MM.1S (cell line): ENCODE results near the gene CDK5.

Source experiments
- DNase-seq: peaks from one replicate; pipeline ENCODE4 v3.0.0-alpha.2; 2015
- H2AFZ ChIP-seq: fragments of 300-600 bp; sonication (generic); 2 replicates; pipeline ENCODE4 v1.6.0; 2016; ENCODE audit warnings: antibody characterized with exemption, low read length
- H3F3A ChIP-seq: fragments of 300-600 bp; sonication (generic); 2 replicates; pipeline ENCODE4 v1.6.1; 2016; ENCODE audit warnings: mild to moderate bottlenecking, antibody characterized with exemption, low read length, moderate library complexity, mixed read lengths; ENCODE audit not compliant: insufficient read depth
- H3K27ac ChIP-seq: fragments of 300-600 bp; sonication (generic); 2 replicates; pipeline ENCODE4 v1.5.1; 2016; ENCODE audit warnings: mild to moderate bottlenecking, low read length
- H3K27me3 ChIP-seq: fragments of 300-600 bp; sonication (generic); replicated peaks from 2 replicates; pipeline ENCODE4 v1.6.0; 2016; ENCODE audit warnings: low read length; ENCODE audit not compliant: insufficient read depth
- H3K36me3 ChIP-seq: fragments of 300-600 bp; sonication (generic); replicated peaks from 2 replicates; pipeline ENCODE4 v1.6.1; 2016; ENCODE audit warnings: mild to moderate bottlenecking, low read length, mixed read lengths; ENCODE audit not compliant: insufficient read depth
- H3K4me1 ChIP-seq: fragments of 300-600 bp; sonication (generic); 2 replicates; pipeline ENCODE4 v1.6.1; 2016; ENCODE audit warnings: low read length, mixed read lengths
- H3K4me2 ChIP-seq: fragments of 300-600 bp; sonication (generic); 2 replicates; pipeline ENCODE4 v1.6.0; 2016; ENCODE audit warnings: low read depth, low read length
- H3K4me3 ChIP-seq: fragments of 300-600 bp; sonication (generic); 2 replicates; pipeline ENCODE4 v1.5.1; 2016; ENCODE audit warnings: low read length, mixed read lengths
- H3K79me2 ChIP-seq: fragments of 300-600 bp; sonication (generic); 2 replicates; pipeline ENCODE4 v1.6.1; 2016; ENCODE audit warnings: mixed run types, low read length, mixed read lengths
- H3K9ac ChIP-seq: fragments of 300-600 bp; sonication (generic); 2 replicates; pipeline ENCODE4 v1.6.1; 2016; ENCODE audit warnings: low read length, mixed read lengths
- H3K9me2 ChIP-seq: fragments of 300-600 bp; sonication (generic); replicated peaks from 2 replicates; pipeline ENCODE4 v1.6.1; 2016; ENCODE audit warnings: mild to moderate bottlenecking, low read length, mixed read lengths; ENCODE audit not compliant: insufficient read depth
- H3K9me3 ChIP-seq: fragments of 300-600 bp; sonication (generic); replicated peaks from 2 replicates; pipeline ENCODE4 v1.6.1; 2016; ENCODE audit warnings: mild to moderate bottlenecking, low read length, mixed read lengths; ENCODE audit not compliant: insufficient read depth
- H4K20me1 ChIP-seq: fragments of 300-600 bp; sonication (generic); 2 replicates; pipeline ENCODE4 v1.6.1; 2016; ENCODE audit warnings: mild to moderate bottlenecking, low read length, moderate library complexity, mixed read lengths; ENCODE audit not compliant: insufficient read depth
- EZH2 ChIP-seq: fragments of 300-600 bp; sonication (generic); optimal IDR thresholded peaks from 2 replicates; pipeline ENCODE3; 2017; ENCODE audit warnings: low read depth, mild to moderate bottlenecking, antibody characterized with exemption, low read length, mixed read lengths
- EZH2phosphoT487 ChIP-seq: fragments of 300-600 bp; sonication (generic); IDR thresholded peaks from 2 replicates; pipeline ENCODE4 v1.6.1; 2018; ENCODE audit warnings: antibody characterized with exemption, low read length
- TF ChIP-seq, protein P1 (sequence below): fragments of 300-600 bp; sonication (generic); IDR thresholded peaks from 2 replicates; pipeline ENCODE4 v1.5.1; 2016; ENCODE audit warnings: antibody characterized with exemption, low read length, mixed read lengths

Gene CDK5

DNA sequence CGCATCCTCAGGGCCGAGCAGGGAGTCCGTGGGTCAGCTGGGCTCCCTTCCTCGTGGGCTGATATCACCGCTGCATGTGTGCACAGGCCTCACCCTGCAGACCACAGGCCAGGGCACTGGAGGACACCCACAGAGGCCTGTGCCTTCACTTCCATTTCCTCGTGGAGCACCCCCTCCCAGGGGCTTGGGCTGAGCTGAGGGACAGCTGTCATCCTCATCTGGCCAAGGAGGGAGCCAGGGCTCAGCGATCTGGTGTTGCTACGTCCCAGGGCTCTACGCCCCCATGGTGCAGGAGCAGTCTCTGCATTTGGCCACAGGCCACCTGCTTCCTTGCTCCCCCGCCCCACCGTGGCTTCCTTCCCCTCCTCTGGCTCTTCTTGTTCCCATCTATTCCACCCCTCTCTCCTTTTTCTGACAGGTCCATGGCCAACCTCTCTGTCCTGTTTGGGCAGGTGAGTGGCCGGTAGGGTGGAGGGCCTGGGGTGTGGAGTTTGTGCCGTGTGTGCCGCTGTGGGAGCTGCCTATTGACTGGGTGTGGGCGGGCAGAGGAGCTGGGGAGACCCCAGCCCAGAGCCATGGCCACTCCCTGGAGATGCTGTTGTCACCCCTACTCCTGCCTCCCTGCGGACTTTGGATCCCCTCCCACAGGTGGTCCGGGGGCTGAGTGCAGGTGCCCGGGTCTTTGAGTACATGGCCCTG, 17.7 kb downstream of the CDK5 start:
- H2AFZ ChIP-seq, result no peak overlapping the region
- no peak for DNase-seq
- H3K9me3 ChIP-seq, result no peaks in the 10 kb centered on the region
- TF ChIP-seq, protein P1, sequence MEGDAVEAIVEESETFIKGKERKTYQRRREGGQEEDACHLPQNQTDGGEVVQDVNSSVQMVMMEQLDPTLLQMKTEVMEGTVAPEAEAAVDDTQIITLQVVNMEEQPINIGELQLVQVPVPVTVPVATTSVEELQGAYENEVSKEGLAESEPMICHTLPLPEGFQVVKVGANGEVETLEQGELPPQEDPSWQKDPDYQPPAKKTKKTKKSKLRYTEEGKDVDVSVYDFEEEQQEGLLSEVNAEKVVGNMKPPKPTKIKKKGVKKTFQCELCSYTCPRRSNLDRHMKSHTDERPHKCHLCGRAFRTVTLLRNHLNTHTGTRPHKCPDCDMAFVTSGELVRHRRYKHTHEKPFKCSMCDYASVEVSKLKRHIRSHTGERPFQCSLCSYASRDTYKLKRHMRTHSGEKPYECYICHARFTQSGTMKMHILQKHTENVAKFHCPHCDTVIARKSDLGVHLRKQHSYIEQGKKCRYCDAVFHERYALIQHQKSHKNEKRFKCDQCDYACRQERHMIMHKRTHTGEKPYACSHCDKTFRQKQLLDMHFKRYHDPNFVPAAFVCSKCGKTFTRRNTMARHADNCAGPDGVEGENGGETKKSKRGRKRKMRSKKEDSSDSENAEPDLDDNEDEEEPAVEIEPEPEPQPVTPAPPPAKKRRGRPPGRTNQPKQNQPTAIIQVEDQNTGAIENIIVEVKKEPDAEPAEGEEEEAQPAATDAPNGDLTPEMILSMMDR, result no peak
- TF ChIP-seq EZH2, result no peak
- H3K9ac ChIP-seq, result no peak overlapping the region
- H4K20me1 ChIP-seq, result no peaks in the 10 kb centered on the region
- H3K4me3 ChIP-seq, result no peak overlapping the region
- H3K27ac ChIP-seq, result no peak overlapping the region
- no peaks in the 10 kb centered on the region for H3K79me2 ChIP-seq
- H3K36me3 ChIP-seq, result no peaks in the 10 kb centered on the region
- H3K9me2 ChIP-seq, result no peaks in the 10 kb centered on the region
- no peak overlapping the region for H3K4me2 ChIP-seq
- H3K27me3 ChIP-seq, result no peaks in the 10 kb centered on the region
- H3F3A ChIP-seq, result no peaks in the 10 kb centered on the region
- no peaks in the 10 kb centered on the region for H3K4me1 ChIP-seq

DNA sequence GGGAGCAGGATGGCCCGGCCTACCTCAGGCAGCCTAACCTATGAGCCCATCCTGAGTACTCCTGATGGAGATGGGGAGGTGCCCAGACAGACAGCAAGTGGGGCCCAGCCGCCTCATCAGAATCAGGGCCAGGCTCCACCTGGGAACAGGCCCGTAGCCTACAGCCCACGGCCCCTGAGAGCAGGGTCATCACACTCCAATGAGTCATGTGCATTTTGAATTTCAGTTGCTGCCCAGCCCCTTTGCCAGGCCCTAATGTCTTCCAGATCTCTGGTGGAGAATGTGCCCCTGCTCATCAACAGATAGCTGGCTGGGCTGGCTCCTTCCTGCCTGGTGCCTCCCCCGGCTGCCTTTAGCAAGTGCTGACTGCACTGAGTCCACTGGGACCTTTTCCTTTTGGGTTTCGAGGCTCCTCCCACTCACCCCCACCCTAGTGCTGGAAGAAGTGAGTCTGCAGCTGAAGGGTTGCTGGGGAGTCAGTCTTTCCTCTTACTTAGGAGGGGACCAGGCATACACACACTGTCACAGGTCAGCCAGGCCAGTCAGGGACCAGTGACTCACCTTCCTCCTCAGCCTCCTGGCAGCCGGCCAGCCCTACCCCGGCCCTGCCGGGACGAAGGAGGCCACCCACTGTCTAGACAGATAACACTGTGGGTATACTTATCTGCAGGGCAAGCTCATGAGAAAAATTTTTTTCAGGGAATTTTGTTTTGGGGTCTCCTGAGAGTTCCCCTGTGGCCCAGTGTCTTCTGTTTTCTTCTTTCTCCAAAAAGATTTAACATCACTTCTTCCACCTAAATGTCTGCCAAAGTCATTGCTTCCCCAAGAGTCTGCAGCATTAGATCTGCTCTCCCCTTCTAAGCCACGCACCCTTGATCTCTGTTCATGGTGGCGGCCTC, 18.5 kb downstream of the CDK5 start:
- Histone ChIP-seq H3K27me3 (no peaks in the 10 kb centered on the region), H3K9me2 (no peaks in the 10 kb centered on the region), H2AFZ (no peak overlapping the region), H3K9me3 (no peaks in the 10 kb centered on the region), H3K36me3 (no peaks in the 10 kb centered on the region), H3K9ac (no peak overlapping the region), H3K79me2 (no peaks in the 10 kb centered on the region), H4K20me1 (no peaks in the 10 kb centered on the region), H3F3A (no peaks in the 10 kb centered on the region), H3K4me1 (no peaks in the 10 kb centered on the region), H3K4me2 (no peak overlapping the region), H3K27ac (no peak overlapping the region), H3K4me3 (no peak overlapping the region)
- no peak for DNase-seq
- TF ChIP-seq, protein P1, result no peak
- TF ChIP-seq EZH2 (no peak), EZH2phosphoT487 (no peak)

DNA sequence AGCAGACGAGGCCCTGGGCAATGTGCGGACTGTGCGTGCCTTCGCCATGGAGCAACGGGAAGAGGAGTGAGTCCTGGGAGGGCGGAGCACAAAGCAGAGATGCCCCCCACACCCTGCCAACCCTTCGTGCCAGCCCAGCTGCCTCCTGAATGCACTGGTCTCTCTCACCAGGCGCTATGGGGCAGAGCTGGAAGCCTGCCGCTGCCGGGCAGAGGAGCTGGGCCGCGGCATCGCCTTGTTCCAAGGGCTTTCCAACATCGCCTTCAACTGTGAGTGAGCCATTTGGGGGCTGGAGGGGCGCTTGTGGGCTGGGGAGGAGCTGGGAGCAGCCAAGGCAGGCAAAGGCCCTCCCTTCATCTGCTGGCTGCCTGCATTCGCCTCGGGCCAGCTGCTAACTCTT, 21.8 kb downstream of the CDK5 start:
- no peaks in the 10 kb centered on the region for H3K27me3 ChIP-seq
- H3K27ac ChIP-seq, result no peak overlapping the region
- no peak overlapping the region for H3K4me2 ChIP-seq
- H3K36me3 ChIP-seq, result no peaks in the 10 kb centered on the region
- no peak for DNase-seq
- no peaks in the 10 kb centered on the region for H3K4me1 ChIP-seq
- 0 out of 2 replicates have a peak, but pooled peaks cover 7% of the 10 kb centered on the region for H3K79me2 ChIP-seq
- no peak overlapping the region for H2AFZ ChIP-seq
- no peaks in the 10 kb centered on the region for H3K9me3 ChIP-seq
- no peak overlapping the region for H3K9ac ChIP-seq
- TF ChIP-seq, protein P1, result no peak
- TF ChIP-seq EZH2phosphoT487, result no peak
- no peak for TF ChIP-seq EZH2
- H3K4me3 ChIP-seq, result no peak overlapping the region
- no peaks in the 10 kb centered on the region for H3K9me2 ChIP-seq
- H4K20me1 ChIP-seq, result no peaks in the 10 kb centered on the region
- H3F3A ChIP-seq, result no peaks in the 10 kb centered on the region
